ENCODE results near the gene IFNAR2. TPM values are rescaled to one million over a fixed set of nuclear protein-coding genes. Genes with fewer than 3 reads are reported as not detected.

The IFNAR2 gene
- total RNA-seq, 1 donor from 2014 or later, result 23.3 TPM

GRCh38 chr21:33268737-33269441, 39.2 kb downstream of the IFNAR2 start:
- Mint-ChIP-seq H3K36me3 (ENCODE audit: low read depth, unreplicated experiment) (peaks cover 13% of the 10 kb centered on the region), H3K4me3 (ENCODE audit: unreplicated experiment) (peak overlapping the region; percentile 34), H3K9me3 (ENCODE audit: unreplicated experiment) (no peaks in the 10 kb centered on the region), H3K27me3 (ENCODE audit: low read depth, unreplicated experiment) (no peaks in the 10 kb centered on the region), H3K4me1 (ENCODE audit: low read depth, unreplicated experiment) (peaks cover 12% of the 10 kb centered on the region), H3K27ac (ENCODE audit: unreplicated experiment) (no peak overlapping the region)
- no peak overlapping the region for H2AFZ ChIP-seq (ENCODE audit: low read depth, low read length)
- peaks cover 10% of the 10 kb centered on the region for H3K4me1 ChIP-seq (ENCODE audit: insufficient read depth, low read length)
- FAIRE-seq (no peak), DNase-seq (ENCODE audit: low read depth) (no peak)
- H3K9me3 ChIP-seq (ENCODE audit: insufficient read depth, low read depth, low read length), result no peaks in the 10 kb centered on the region
- no peak overlapping the region for H3K27ac ChIP-seq (ENCODE audit: low read depth, low read length)
- peaks cover 4% of the 10 kb centered on the region for H3K36me3 ChIP-seq (ENCODE audit: insufficient read depth, low read length)
- TF ChIP-seq EZH2 (IDR thresholded peaks at IDR 0.05; ENCODE audit: insufficient read depth, low read length), result no peak
- H3K9ac ChIP-seq (ENCODE audit: low read length), result no peak overlapping the region
- H3K4me2 ChIP-seq (ENCODE audit: low read length), result no peak overlapping the region
- no peaks in the 10 kb centered on the region for H3K27me3 ChIP-seq (ENCODE audit: insufficient read depth, low read length)
- H4K20me1 ChIP-seq (ENCODE audit: insufficient read depth, low read length), result peaks cover 11% of the 10 kb centered on the region
- H3K4me3 ChIP-seq (ENCODE audit: insufficient read depth, low read depth, low read length), result no peak overlapping the region
- peaks cover 5% of the 10 kb centered on the region for H3K79me2 ChIP-seq (ENCODE audit: insufficient read depth, low read length)

- peaks cover 6% of the 10 kb centered on the region for H3K4me1 ChIP-seq (ENCODE audit: insufficient read depth, low read length)
- Mint-ChIP-seq H3K27ac (ENCODE audit: unreplicated experiment) (no peak overlapping the region), H3K4me3 (ENCODE audit: unreplicated experiment) (no peak overlapping the region), H3K4me1 (ENCODE audit: low read depth, unreplicated experiment) (peaks cover 7% of the 10 kb centered on the region), H3K36me3 (ENCODE audit: low read depth, unreplicated experiment) (peaks cover 18% of the 10 kb centered on the region), H3K9me3 (ENCODE audit: unreplicated experiment) (no peaks in the 10 kb centered on the region), H3K27me3 (ENCODE audit: low read depth, unreplicated experiment) (no peaks in the 10 kb centered on the region)
- FAIRE-seq, result no peak
- H3K27ac ChIP-seq (ENCODE audit: low read depth, low read length), result no peak overlapping the region
- H3K4me3 ChIP-seq (ENCODE audit: insufficient read depth, low read depth, low read length), result no peak overlapping the region
- H3K79me2 ChIP-seq (ENCODE audit: insufficient read depth, low read length), result peaks cover 5% of the 10 kb centered on the region
- no peak overlapping the region for H3K4me2 ChIP-seq (ENCODE audit: low read length)
- H2AFZ ChIP-seq (ENCODE audit: low read depth, low read length), result no peak overlapping the region
- H4K20me1 ChIP-seq (ENCODE audit: insufficient read depth, low read length), result peaks cover 11% of the 10 kb centered on the region
- no peaks in the 10 kb centered on the region for H3K9me3 ChIP-seq (ENCODE audit: insufficient read depth, low read depth, low read length)
- DNase-seq (ENCODE audit: low read depth), result no peak
- H3K27me3 ChIP-seq (ENCODE audit: insufficient read depth, low read length), result no peaks in the 10 kb centered on the region
- TF ChIP-seq EZH2 (IDR thresholded peaks at IDR 0.05; ENCODE audit: insufficient read depth, low read length) (no peak), CTCF (IDR thresholded peaks at IDR 0.05; ENCODE audit: insufficient read depth, low read depth, low read length) (no peak)
- H3K36me3 ChIP-seq (ENCODE audit: insufficient read depth, low read length), result peaks cover 4% of the 10 kb centered on the region
- no peak overlapping the region for H3K9ac ChIP-seq (ENCODE audit: low read length)
Observed at GRCh38 chr21:33270986-33271385, 41.2 kb downstream of the IFNAR2 start.

GRCh38 chr21:33273044-33273443, 43.3 kb downstream of the IFNAR2 start:
- DNase-seq (ENCODE audit: low read depth), result peak; percentile 59
- no peaks in the 10 kb centered on the region for H3K27me3 ChIP-seq (ENCODE audit: insufficient read depth, low read length)
- peaks cover 5% of the 10 kb centered on the region for H3K4me1 ChIP-seq (ENCODE audit: insufficient read depth, low read length)
- no peaks in the 10 kb centered on the region for H3K9me3 Mint-ChIP-seq (ENCODE audit: unreplicated experiment)
- no peaks in the 10 kb centered on the region for H3K27me3 Mint-ChIP-seq (ENCODE audit: low read depth, unreplicated experiment)
- no peak for FAIRE-seq
- no peaks in the 10 kb centered on the region for H3K79me2 ChIP-seq (ENCODE audit: insufficient read depth, low read length)
- H3K36me3 Mint-ChIP-seq (ENCODE audit: low read depth, unreplicated experiment), result peaks cover 25% of the 10 kb centered on the region
- H3K9me3 ChIP-seq (ENCODE audit: insufficient read depth, low read depth, low read length), result no peaks in the 10 kb centered on the region
- no peak overlapping the region for H3K27ac Mint-ChIP-seq (ENCODE audit: unreplicated experiment)
- no peak overlapping the region for H3K27ac ChIP-seq (ENCODE audit: low read depth, low read length)
- TF ChIP-seq CTCF (IDR thresholded peaks at IDR 0.05; ENCODE audit: insufficient read depth, low read depth, low read length), result no peak
- TF ChIP-seq EZH2 (IDR thresholded peaks at IDR 0.05; ENCODE audit: insufficient read depth, low read length), result no peak
- no peak overlapping the region for H2AFZ ChIP-seq (ENCODE audit: low read depth, low read length)
- no peaks in the 10 kb centered on the region for H3K4me1 Mint-ChIP-seq (ENCODE audit: low read depth, unreplicated experiment)
- peaks cover 11% of the 10 kb centered on the region for H4K20me1 ChIP-seq (ENCODE audit: insufficient read depth, low read length)
- H3K4me3 ChIP-seq (ENCODE audit: insufficient read depth, low read depth, low read length), result no peak overlapping the region
- peaks cover 4% of the 10 kb centered on the region for H3K36me3 ChIP-seq (ENCODE audit: insufficient read depth, low read length)
- no peak overlapping the region for H3K9ac ChIP-seq (ENCODE audit: low read length)
- no peak overlapping the region for H3K4me3 Mint-ChIP-seq (ENCODE audit: unreplicated experiment)
- no peak overlapping the region for H3K4me2 ChIP-seq (ENCODE audit: low read length)
